ENCODE data around the gene HAUS1. TPM values are rescaled to one million over a fixed set of nuclear protein-coding genes. Genes with fewer than 3 reads are reported as not detected.

The HAUS1 gene
- polyA plus RNA-seq, 1 donor from 2014 or later: 118 TPM

GRCh38 chr18:46067438-46068007 lies 36.7 kb upstream of the HAUS1 start:
- Histone ChIP-seq H3K4me3 (ENCODE audit: low read length) (no peak overlapping the region), H3K27me3 (ENCODE audit: insufficient read depth, low read depth, low read length) (peaks cover 14% of the 10 kb centered on the region), H3K4me2 (ENCODE audit: low read length) (no peak overlapping the region), H3K9me3 (ENCODE audit: low read length) (no peaks in the 10 kb centered on the region), H3K9me2 (ENCODE audit: insufficient read depth, low read length) (no peaks in the 10 kb centered on the region), H3K79me2 (replicated peaks; ENCODE audit: insufficient read depth, low read length) (no peaks in the 10 kb centered on the region), H3F3A (ENCODE audit: insufficient read depth, low read length, poor library complexity, severe bottlenecking) (no peaks in the 10 kb centered on the region), H3K27ac (ENCODE audit: low read length) (no peak overlapping the region), H4K20me1 (ENCODE audit: insufficient read depth) (no peaks in the 10 kb centered on the region), H3K9ac (ENCODE audit: low read length) (no peak overlapping the region), H2AFZ (ENCODE audit: low read depth, low read length) (no peak overlapping the region), H3K36me3 (ENCODE audit: insufficient read depth, low read length) (no peaks in the 10 kb centered on the region)
- TF ChIP-seq REST (IDR thresholded peaks at IDR 0.05; ENCODE audit: borderline replicate concordance): no peak
- no peak for TF ChIP-seq EP300 (conservative IDR thresholded peaks at IDR 0.05; ENCODE audit: poor library complexity, severe bottlenecking)
- no peak for TF ChIP-seq TAF1 (IDR thresholded peaks at IDR 0.05; ENCODE audit: low read depth)
- no peak for TF ChIP-seq POLR2AphosphoS5 (IDR thresholded peaks at IDR 0.05)
- no peak for TF ChIP-seq SMC3 (conservative IDR thresholded peaks at IDR 0.05; ENCODE audit: poor library complexity)
- TF ChIP-seq EZH2 (IDR thresholded peaks at IDR 0.05; ENCODE audit: borderline replicate concordance, insufficient read depth, low read length, poor library complexity, severe bottlenecking): no peak
- TF ChIP-seq MXI1 (conservative IDR thresholded peaks at IDR 0.05; ENCODE audit: poor library complexity, severe bottlenecking): no peak
- TF ChIP-seq, protein P1, sequence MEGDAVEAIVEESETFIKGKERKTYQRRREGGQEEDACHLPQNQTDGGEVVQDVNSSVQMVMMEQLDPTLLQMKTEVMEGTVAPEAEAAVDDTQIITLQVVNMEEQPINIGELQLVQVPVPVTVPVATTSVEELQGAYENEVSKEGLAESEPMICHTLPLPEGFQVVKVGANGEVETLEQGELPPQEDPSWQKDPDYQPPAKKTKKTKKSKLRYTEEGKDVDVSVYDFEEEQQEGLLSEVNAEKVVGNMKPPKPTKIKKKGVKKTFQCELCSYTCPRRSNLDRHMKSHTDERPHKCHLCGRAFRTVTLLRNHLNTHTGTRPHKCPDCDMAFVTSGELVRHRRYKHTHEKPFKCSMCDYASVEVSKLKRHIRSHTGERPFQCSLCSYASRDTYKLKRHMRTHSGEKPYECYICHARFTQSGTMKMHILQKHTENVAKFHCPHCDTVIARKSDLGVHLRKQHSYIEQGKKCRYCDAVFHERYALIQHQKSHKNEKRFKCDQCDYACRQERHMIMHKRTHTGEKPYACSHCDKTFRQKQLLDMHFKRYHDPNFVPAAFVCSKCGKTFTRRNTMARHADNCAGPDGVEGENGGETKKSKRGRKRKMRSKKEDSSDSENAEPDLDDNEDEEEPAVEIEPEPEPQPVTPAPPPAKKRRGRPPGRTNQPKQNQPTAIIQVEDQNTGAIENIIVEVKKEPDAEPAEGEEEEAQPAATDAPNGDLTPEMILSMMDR (IDR thresholded peaks at IDR 0.05; ENCODE audit: poor library complexity, severe bottlenecking): no peak
- no peak for TF ChIP-seq RAD21 (conservative IDR thresholded peaks at IDR 0.05)

- no peak overlapping the region for H2AFZ ChIP-seq (ENCODE audit: low read depth, low read length)
- H3K4me2 ChIP-seq (ENCODE audit: low read length): no peak overlapping the region
- H3K27me3 ChIP-seq (ENCODE audit: insufficient read depth, low read depth, low read length): peaks cover 16% of the 10 kb centered on the region
- TF ChIP-seq POLR2AphosphoS5 (IDR thresholded peaks at IDR 0.05): no peak
- TF ChIP-seq, protein P1 (IDR thresholded peaks at IDR 0.05; ENCODE audit: poor library complexity, severe bottlenecking): no peak
- no peak for TF ChIP-seq MXI1 (conservative IDR thresholded peaks at IDR 0.05; ENCODE audit: poor library complexity, severe bottlenecking)
- no peak for TF ChIP-seq EZH2 (IDR thresholded peaks at IDR 0.05; ENCODE audit: borderline replicate concordance, insufficient read depth, low read length, poor library complexity, severe bottlenecking)
- TF ChIP-seq EP300 (conservative IDR thresholded peaks at IDR 0.05; ENCODE audit: poor library complexity, severe bottlenecking): no peak
- no peak for TF ChIP-seq TAF1 (IDR thresholded peaks at IDR 0.05; ENCODE audit: low read depth)
- TF ChIP-seq RAD21 (conservative IDR thresholded peaks at IDR 0.05): no peak
- TF ChIP-seq SMC3 (conservative IDR thresholded peaks at IDR 0.05; ENCODE audit: poor library complexity): no peak
- TF ChIP-seq REST (IDR thresholded peaks at IDR 0.05; ENCODE audit: borderline replicate concordance): no peak
- H3K9me2 ChIP-seq (ENCODE audit: insufficient read depth, low read length): no peaks in the 10 kb centered on the region
- H3K9ac ChIP-seq (ENCODE audit: low read length): no peak overlapping the region
- no peak overlapping the region for H3K4me3 ChIP-seq (ENCODE audit: low read length)
- no peaks in the 10 kb centered on the region for H4K20me1 ChIP-seq (ENCODE audit: insufficient read depth)
- no peak overlapping the region for H3K27ac ChIP-seq (ENCODE audit: low read length)
- H3K36me3 ChIP-seq (ENCODE audit: insufficient read depth, low read length): no peaks in the 10 kb centered on the region
- H3K79me2 ChIP-seq (replicated peaks; ENCODE audit: insufficient read depth, low read length): no peaks in the 10 kb centered on the region
- H3F3A ChIP-seq (ENCODE audit: insufficient read depth, low read length, poor library complexity, severe bottlenecking): no peaks in the 10 kb centered on the region
- H3K9me3 ChIP-seq (ENCODE audit: low read length): no peaks in the 10 kb centered on the region
Measured at GRCh38 chr18:46068763-46069162, 35.4 kb upstream of the HAUS1 start.
